Measurements from ENCODE around the gene ITPR1.

The ITPR1 gene

GRCh38 chr3:4819746-4820145 is 326.6 kb downstream of the ITPR1 start:
- no peak for DNase-seq

GRCh38 chr3:4820296-4821121 is 327.4 kb downstream of the ITPR1 start:
- DNase-seq, result no peak

GRCh38 chr3:4821338-4821737 is 328.2 kb downstream of the ITPR1 start:
- DNase-seq, result no peak

GRCh38 chr3:4821975-4822374 is 328.8 kb downstream of the ITPR1 start:
- DNase-seq, result no peak

- DNase-seq, result no peak
Measured at GRCh38 chr3:4822568-4822967, 329.4 kb downstream of the ITPR1 start.

- DNase-seq, result no peak
Measured at GRCh38 chr3:4823385-4823784, 330.2 kb downstream of the ITPR1 start.

GRCh38 chr3:4823986-4824925 is 331.1 kb downstream of the ITPR1 start:
- DNase-seq, result peak; percentile 7

GRCh38 chr3:4824926-4825325 is 331.8 kb downstream of the ITPR1 start:
- DNase-seq, result no peak

GRCh38 chr3:4825436-4826236 is 332.5 kb downstream of the ITPR1 start:
- DNase-seq, result no peak

GRCh38 chr3:4826237-4827100 is 333.3 kb downstream of the ITPR1 start:
- DNase-seq, result no peak

- DNase-seq, result no peak
Measured at GRCh38 chr3:4827767-4828166, 334.6 kb downstream of the ITPR1 start.

GRCh38 chr3:4828279-4829030 is 335.3 kb downstream of the ITPR1 start:
- no peak for DNase-seq

GRCh38 chr3:4829031-4829394 is 335.9 kb downstream of the ITPR1 start:
- DNase-seq, result no peak

- no peak for DNase-seq
Measured at GRCh38 chr3:4830586-4830914, 337.4 kb downstream of the ITPR1 start.

GRCh38 chr3:4831580-4831950 is 338.4 kb downstream of the ITPR1 start:
- no peak for DNase-seq

GRCh38 chr3:4833471-4833870 is 340.3 kb downstream of the ITPR1 start:
- DNase-seq, result no peak

- DNase-seq, result no peak
Measured at GRCh38 chr3:4834403-4834866, 341.3 kb downstream of the ITPR1 start.

GRCh38 chr3:4835616-4836043 is 342.5 kb downstream of the ITPR1 start:
- DNase-seq, result peak; percentile 83

GRCh38 chr3:4836516-4836915 is 343.4 kb downstream of the ITPR1 start:
- no peak for DNase-seq

GRCh38 chr3:4837374-4837930 is 344.3 kb downstream of the ITPR1 start:
- no peak for DNase-seq

GRCh38 chr3:4838621-4839022 is 345.5 kb downstream of the ITPR1 start:
- no peak for DNase-seq

Data from DMS79 treated with DMSO at 0.1 percent for 48 hours (cell line).